Measurements from ENCODE around the gene CCER1.
"Not testable (repeated sequence)": the region's sequence is repeated elsewhere in the genome, so short reads cannot be mapped to it uniquely, and the experiment has no call there.

GRCh38 chr12:90985331-90985730, 30.4 kb upstream of the CCER1 start:
- not testable (repeated sequence) for TF ChIP-seq EZH2 (IDR thresholded peaks at IDR 0.05; ENCODE audit: low read length, missing control alignments)
- TF ChIP-seq, protein P1, sequence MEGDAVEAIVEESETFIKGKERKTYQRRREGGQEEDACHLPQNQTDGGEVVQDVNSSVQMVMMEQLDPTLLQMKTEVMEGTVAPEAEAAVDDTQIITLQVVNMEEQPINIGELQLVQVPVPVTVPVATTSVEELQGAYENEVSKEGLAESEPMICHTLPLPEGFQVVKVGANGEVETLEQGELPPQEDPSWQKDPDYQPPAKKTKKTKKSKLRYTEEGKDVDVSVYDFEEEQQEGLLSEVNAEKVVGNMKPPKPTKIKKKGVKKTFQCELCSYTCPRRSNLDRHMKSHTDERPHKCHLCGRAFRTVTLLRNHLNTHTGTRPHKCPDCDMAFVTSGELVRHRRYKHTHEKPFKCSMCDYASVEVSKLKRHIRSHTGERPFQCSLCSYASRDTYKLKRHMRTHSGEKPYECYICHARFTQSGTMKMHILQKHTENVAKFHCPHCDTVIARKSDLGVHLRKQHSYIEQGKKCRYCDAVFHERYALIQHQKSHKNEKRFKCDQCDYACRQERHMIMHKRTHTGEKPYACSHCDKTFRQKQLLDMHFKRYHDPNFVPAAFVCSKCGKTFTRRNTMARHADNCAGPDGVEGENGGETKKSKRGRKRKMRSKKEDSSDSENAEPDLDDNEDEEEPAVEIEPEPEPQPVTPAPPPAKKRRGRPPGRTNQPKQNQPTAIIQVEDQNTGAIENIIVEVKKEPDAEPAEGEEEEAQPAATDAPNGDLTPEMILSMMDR (conservative IDR thresholded peaks at IDR 0.05 in 1 of 2, IDR thresholded peaks at IDR 0.05 in 1 of 2; ENCODE audit: low read depth in 1 of 2, low read length in 2 of 2): not testable (repeated sequence)

Data from fibroblast of lung (primary cell).